ENCODE results near the gene GALNT1. TPM values are rescaled to one million over a fixed set of nuclear protein-coding genes. Genes with fewer than 3 reads are reported as not detected.

Gene GALNT1
- total and polyA plus RNA-seq, 2 of the 4 experiments (the other 2 are of a cell fraction): 24.9 to 43.9 TPM

DNA sequence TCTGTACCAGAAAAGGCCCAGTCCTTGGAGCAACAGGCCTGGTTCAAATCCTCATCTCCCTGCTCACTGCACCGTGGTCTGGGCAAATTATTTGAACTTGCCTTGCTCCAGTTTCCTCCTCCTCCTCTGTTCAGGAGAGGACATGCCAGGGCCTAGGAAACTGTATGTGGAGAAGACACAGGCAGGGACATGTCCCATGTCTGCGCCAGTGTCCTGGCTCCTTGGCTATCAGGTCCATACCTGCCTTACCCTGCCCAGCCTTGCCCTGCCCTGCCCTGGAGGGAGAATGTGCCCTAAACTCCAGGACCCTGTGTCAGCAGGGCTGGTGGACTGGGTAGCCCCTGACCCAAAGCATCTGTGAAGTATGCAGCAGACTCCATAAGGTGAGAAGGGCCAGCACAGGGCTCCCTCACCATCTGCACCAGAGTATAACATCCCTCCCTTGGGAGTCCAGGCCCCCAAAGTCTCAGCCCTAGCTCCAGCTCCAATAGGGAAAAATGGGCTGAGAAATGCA is 165.3 kb downstream of the GALNT1 start:
- H3K36me3 ChIP-seq (ENCODE audit: control insufficient read depth, insufficient read depth, low read length): no peaks in the 10 kb centered on the region
- DNase-seq (no peak), ATAC-seq (ENCODE audit: low read depth) (no peak)
- in situ Hi-C loops (cut with MboI; ENCODE audit: low sequenced_read_pairs): no loop called here
- TF ChIP-seq SMC3 (IDR thresholded peaks at IDR 0.05; ENCODE audit: low read depth, low read length) (no peak), MXI1 (IDR thresholded peaks at IDR 0.05; ENCODE audit: borderline replicate concordance, low read depth, low read length) (no peak), RAD21 (IDR thresholded peaks at IDR 0.05; ENCODE audit: low read length) (no peak), CHD1 (IDR thresholded peaks at IDR 0.05; ENCODE audit: low read depth, low read length) (no peak), RCOR1 (IDR thresholded peaks at IDR 0.05; ENCODE audit: insufficient replicate concordance, low read length) (no peak), MAFK (IDR thresholded peaks at IDR 0.05; ENCODE audit: low read depth, low read length) (no peak), BHLHE40 (IDR thresholded peaks at IDR 0.05; ENCODE audit: low read depth, low read length) (no peak), POLR2A (IDR thresholded peaks at IDR 0.05; ENCODE audit: low read depth, low read length) (no peak)
- TF ChIP-seq, protein P1, sequence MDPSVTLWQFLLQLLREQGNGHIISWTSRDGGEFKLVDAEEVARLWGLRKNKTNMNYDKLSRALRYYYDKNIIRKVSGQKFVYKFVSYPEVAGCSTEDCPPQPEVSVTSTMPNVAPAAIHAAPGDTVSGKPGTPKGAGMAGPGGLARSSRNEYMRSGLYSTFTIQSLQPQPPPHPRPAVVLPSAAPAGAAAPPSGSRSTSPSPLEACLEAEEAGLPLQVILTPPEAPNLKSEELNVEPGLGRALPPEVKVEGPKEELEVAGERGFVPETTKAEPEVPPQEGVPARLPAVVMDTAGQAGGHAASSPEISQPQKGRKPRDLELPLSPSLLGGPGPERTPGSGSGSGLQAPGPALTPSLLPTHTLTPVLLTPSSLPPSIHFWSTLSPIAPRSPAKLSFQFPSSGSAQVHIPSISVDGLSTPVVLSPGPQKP (IDR thresholded peaks at IDR 0.05; ENCODE audit: borderline replicate concordance, low read depth, low read length): no peak
- no peak overlapping the region for H3K27ac ChIP-seq (ENCODE audit: insufficient read depth, low read length)
- no peak overlapping the region for H2AK5ac ChIP-seq (ENCODE audit: low read depth, low read length)
- no peak overlapping the region for H2BK5ac ChIP-seq (ENCODE audit: low read depth, low read length, poor library complexity, severe bottlenecking)
- no peaks in the 10 kb centered on the region for H4K20me1 ChIP-seq (ENCODE audit: insufficient read depth, low read length)
- H3K23ac ChIP-seq (ENCODE audit: low read depth, low read length): no peak overlapping the region
- no peak overlapping the region for H3K18ac ChIP-seq (ENCODE audit: low read depth, low read length)
- no peaks in the 10 kb centered on the region for H3K4me1 ChIP-seq (ENCODE audit: control insufficient read depth, insufficient read depth, low read length)
- BruUV-seq (replicated peaks): no TSS peak
- H3K4ac ChIP-seq (ENCODE audit: low read depth, low read length): no peak overlapping the region
- no peak overlapping the region for H4K8ac ChIP-seq (ENCODE audit: low read depth in 2 of 2, low read length in 2 of 2)
- H4K91ac ChIP-seq (ENCODE audit: insufficient read depth, low read depth, low read length): no peak overlapping the region
- ChIA-PET CTCF (interaction anchor here (1.8 kb wide), 1 partner anchor 9 kb away, joined by 6 read pairs; no protein-coding TSS in a partner anchor), POLR2A (ENCODE audit: unreplicated experiment) (no interaction called here)
- no peak overlapping the region for H2AK9ac ChIP-seq (replicated peaks; ENCODE audit: low read depth, low read length, poor library complexity)
- H3K14ac ChIP-seq (replicated peaks; ENCODE audit: low read depth, low read length): no peak overlapping the region
- no peak overlapping the region for H2BK120ac ChIP-seq (ENCODE audit: low read depth, low read length)
- dilution Hi-C loops (cut with HindIII; ENCODE audit: low sequenced_read_pairs, unreplicated experiment): no loop called here
- no peak overlapping the region for H2AFZ ChIP-seq (replicated peaks; ENCODE audit: low read length, poor library complexity)
- no peak overlapping the region for H3K56ac ChIP-seq (ENCODE audit: extremely low read depth, insufficient read depth, low read length)
- H3K9me3 ChIP-seq (ENCODE audit: control insufficient read depth, insufficient read depth, low read length): no peaks in the 10 kb centered on the region
- H3K9me1 ChIP-seq (ENCODE audit: insufficient read depth, low read length): no peaks in the 10 kb centered on the region
- no peak overlapping the region for H4K5ac ChIP-seq (ENCODE audit: low read depth, low read length)
- H3K79me1 ChIP-seq (ENCODE audit: low read depth in 1 of 2, low read length in 2 of 2): no peaks in the 10 kb centered on the region
- no peak overlapping the region for H2BK15ac ChIP-seq (ENCODE audit: low read depth, low read length)
- no peak overlapping the region for H3K9ac ChIP-seq (ENCODE audit: low read depth, low read length)
- no peak overlapping the region for H3K4me2 ChIP-seq (ENCODE audit: low read depth, low read length)
- intact Hi-C loops (cut with micrococcal nuclease): no loop called here
- H3K4me3 ChIP-seq (ENCODE audit: insufficient read depth, low read depth, low read length): no peak overlapping the region
- peaks cover 20% of the 10 kb centered on the region for H3K27me3 ChIP-seq (ENCODE audit: control insufficient read depth, insufficient read depth, low read length)
- no peak overlapping the region for H2BK20ac ChIP-seq (ENCODE audit: low read depth, low read length)
- WGBS, 2 experiments (ENCODE audit: extremely low coverage in 2 of 2, insufficient read length in 1 of 2): 100% methylated on average over 1 of the region's 2 CpGs; no CpG with 5 or more reads in 1 of the 2 experiments
